HL-60 (cell line): ENCODE measurements around the gene ZNF681.
"Not testable (repeated sequence)": the region's sequence is repeated elsewhere in the genome, so short reads cannot be mapped to it uniquely, and the experiment has no call there.

Experiments used
- DNase-seq, 2 experiments: peaks; one replicate each; pipeline ENCODE4 v3.0.0-alpha.2; 2010 to 2020; ENCODE audit warnings: low read depth in 1 of 2, low spot score in 1 of 2
- H3K27ac ChIP-seq: fragments of 250-450 bp; sonication (Bioruptor Pico); replicated peaks from 2 replicates; pipeline ENCODE4 v1.5.1; 2020; ENCODE audit warnings: mild to moderate bottlenecking, moderate library complexity
- H3K27me3 ChIP-seq: fragments of 250-450 bp; sonication (Bioruptor Pico); 2 replicates; pipeline ENCODE4 v1.5.1; 2021; ENCODE audit warnings: mild to moderate bottlenecking, moderate library complexity; ENCODE audit not compliant: insufficient read depth, poor library complexity, severe bottlenecking
- H3K4me3 ChIP-seq: replicated peaks from 2 replicates; pipeline ENCODE4 v1.5.1; 2011; ENCODE audit warnings: mild to moderate bottlenecking, control low read depth, low read length; ENCODE audit not compliant: insufficient read depth
- GABPA ChIP-seq: IDR thresholded peaks from 2 replicates; pipeline ENCODE4 v1.6.1; 2012; ENCODE audit warnings: low read depth
- POLR2AphosphoS5 ChIP-seq: IDR thresholded peaks from 2 replicates; pipeline ENCODE4 v1.6.1; 2012; ENCODE audit warnings: low read depth
- SPI1 ChIP-seq: IDR thresholded peaks from 2 replicates; pipeline ENCODE4 v1.6.1; 2012; ENCODE audit warnings: low read depth, mild to moderate bottlenecking, borderline replicate concordance
- TF ChIP-seq, protein P1 (sequence below): IDR thresholded peaks from 2 replicates; pipeline ENCODE4 v1.6.1; 2012; ENCODE audit warnings: low read depth; ENCODE audit not compliant: insufficient replicate concordance
- TF ChIP-seq, protein P2 (sequence below): IDR thresholded peaks from one replicate; pipeline ENCODE4 v1.5.1; 2011; ENCODE audit warnings: low read length, control low read depth, inconsistent platforms; ENCODE audit not compliant: insufficient read depth

ZNF681 gene

DNA sequence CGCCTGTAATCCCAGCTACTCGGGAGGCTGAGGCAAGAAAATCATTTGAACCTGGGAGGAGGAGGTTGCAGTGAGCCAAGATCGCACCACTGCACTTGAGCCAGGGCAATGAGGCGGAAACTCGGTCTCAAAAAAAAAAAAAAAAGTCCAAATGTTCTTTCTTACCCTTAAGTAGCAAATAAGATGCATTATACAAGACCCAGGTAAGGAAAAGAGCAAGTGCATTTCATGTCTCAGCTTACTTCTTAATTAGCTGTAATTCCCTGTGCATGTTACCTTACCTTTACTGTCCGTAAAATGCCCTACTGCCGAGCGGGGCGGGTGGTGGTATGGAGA is 3.8 kb upstream of the ZNF681 start:
- Histone ChIP-seq H3K4me3 (no peak overlapping the region), H3K27me3 (no peaks in the 10 kb centered on the region), H3K27ac (no peak overlapping the region)
- DNase-seq: no peak
- TF ChIP-seq, protein P1, sequence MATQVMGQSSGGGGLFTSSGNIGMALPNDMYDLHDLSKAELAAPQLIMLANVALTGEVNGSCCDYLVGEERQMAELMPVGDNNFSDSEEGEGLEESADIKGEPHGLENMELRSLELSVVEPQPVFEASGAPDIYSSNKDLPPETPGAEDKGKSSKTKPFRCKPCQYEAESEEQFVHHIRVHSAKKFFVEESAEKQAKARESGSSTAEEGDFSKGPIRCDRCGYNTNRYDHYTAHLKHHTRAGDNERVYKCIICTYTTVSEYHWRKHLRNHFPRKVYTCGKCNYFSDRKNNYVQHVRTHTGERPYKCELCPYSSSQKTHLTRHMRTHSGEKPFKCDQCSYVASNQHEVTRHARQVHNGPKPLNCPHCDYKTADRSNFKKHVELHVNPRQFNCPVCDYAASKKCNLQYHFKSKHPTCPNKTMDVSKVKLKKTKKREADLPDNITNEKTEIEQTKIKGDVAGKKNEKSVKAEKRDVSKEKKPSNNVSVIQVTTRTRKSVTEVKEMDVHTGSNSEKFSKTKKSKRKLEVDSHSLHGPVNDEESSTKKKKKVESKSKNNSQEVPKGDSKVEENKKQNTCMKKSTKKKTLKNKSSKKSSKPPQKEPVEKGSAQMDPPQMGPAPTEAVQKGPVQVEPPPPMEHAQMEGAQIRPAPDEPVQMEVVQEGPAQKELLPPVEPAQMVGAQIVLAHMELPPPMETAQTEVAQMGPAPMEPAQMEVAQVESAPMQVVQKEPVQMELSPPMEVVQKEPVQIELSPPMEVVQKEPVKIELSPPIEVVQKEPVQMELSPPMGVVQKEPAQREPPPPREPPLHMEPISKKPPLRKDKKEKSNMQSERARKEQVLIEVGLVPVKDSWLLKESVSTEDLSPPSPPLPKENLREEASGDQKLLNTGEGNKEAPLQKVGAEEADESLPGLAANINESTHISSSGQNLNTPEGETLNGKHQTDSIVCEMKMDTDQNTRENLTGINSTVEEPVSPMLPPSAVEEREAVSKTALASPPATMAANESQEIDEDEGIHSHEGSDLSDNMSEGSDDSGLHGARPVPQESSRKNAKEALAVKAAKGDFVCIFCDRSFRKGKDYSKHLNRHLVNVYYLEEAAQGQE: no peak
- no peak for TF ChIP-seq GABPA

DNA sequence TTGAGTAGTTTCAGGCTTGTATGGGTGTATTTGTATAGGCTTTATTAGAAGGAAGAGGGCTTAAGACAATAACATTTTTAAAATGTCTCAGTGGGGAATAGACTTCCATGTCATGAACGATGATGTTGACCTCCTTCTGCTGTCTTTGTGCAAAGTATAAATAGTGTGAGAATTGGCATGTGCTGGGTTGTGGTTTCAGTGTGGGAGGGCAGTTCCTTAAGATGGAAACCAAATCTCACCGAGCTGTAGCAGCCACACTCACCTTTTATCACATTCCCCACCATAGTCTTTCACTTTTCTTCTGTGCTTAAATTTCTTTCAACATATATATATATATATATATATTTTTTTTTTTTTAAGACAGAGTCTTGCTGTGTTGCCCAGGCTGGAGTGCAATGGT is 1.6 kb upstream of the ZNF681 start:
- DNase-seq, H3K27me3 ChIP-seq, H3K4me3 ChIP-seq, H3K27ac ChIP-seq: not testable (repeated sequence)

DNA sequence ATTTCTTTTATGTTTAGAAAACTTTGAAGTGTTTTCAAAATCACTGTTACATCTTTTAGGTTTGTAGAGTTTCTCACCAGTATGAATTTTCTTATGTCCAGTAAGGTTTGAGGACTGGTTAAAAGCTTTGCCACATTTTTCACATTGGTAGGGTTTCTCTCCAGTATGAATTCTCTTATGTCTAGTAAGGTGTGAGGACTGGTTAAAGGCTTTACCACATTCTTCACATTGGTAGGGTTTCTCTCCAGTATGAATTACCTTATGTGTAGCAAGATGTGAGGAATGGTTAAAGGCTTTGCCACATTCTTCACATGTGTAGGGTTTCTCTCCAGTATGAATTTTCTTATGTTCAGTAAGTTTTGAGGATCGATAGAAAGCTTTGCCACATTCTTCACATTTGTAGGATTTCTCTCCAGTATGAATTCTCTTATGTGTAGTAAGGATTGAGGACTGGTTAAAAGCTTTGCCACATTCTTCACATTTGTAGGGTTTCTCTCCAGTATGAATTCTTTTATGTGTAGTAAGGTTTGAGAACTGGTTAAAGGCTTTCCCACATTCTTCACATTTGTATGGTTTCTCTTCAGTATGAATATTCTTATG is 15.0 kb downstream of the ZNF681 start:
- H3K27ac ChIP-seq, H3K27me3 ChIP-seq, H3K4me3 ChIP-seq, DNase-seq: not testable (repeated sequence)

- H3K4me3 ChIP-seq, DNase-seq, H3K27me3 ChIP-seq, H3K27ac ChIP-seq: not testable (repeated sequence)
Measured at GRCh38 chr19:23730729-23731465, 27.8 kb downstream of the ZNF681 start.

DNA sequence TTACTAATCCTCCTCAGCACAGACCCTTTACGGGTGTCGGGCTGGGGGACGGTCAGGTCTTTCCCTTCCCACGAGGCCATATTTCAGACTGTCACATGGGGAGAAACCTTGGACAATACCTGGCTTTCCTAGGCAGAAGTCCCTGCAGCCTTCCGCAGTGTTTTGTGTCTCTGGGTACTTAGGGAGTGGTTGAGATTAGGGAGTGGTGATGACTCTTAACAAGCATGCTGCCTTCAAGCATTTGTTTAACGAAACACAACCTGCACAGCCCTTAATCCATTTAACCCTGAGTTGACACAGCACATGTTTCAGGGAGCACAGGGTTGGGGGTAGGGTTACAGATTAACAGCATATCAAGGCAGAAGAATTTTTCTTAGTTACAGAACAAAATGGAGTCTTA is 34.5 kb downstream of the ZNF681 start:
- not testable (repeated sequence) for DNase-seq, H3K4me3 ChIP-seq, H3K27me3 ChIP-seq, H3K27ac ChIP-seq

- H3K27ac ChIP-seq: no peak overlapping the region
- no peak for DNase-seq
- no peak for TF ChIP-seq SPI1
- TF ChIP-seq, protein P2, sequence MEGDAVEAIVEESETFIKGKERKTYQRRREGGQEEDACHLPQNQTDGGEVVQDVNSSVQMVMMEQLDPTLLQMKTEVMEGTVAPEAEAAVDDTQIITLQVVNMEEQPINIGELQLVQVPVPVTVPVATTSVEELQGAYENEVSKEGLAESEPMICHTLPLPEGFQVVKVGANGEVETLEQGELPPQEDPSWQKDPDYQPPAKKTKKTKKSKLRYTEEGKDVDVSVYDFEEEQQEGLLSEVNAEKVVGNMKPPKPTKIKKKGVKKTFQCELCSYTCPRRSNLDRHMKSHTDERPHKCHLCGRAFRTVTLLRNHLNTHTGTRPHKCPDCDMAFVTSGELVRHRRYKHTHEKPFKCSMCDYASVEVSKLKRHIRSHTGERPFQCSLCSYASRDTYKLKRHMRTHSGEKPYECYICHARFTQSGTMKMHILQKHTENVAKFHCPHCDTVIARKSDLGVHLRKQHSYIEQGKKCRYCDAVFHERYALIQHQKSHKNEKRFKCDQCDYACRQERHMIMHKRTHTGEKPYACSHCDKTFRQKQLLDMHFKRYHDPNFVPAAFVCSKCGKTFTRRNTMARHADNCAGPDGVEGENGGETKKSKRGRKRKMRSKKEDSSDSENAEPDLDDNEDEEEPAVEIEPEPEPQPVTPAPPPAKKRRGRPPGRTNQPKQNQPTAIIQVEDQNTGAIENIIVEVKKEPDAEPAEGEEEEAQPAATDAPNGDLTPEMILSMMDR: no peak
- TF ChIP-seq POLR2AphosphoS5: no peak
- TF ChIP-seq, protein P1: no peak
- no peak for TF ChIP-seq GABPA
- H3K27me3 ChIP-seq: no peaks in the 10 kb centered on the region
- H3K4me3 ChIP-seq: no peak overlapping the region
Measured at GRCh38 chr19:23718802-23719201, 39.9 kb downstream of the ZNF681 start.
